A549 (cell line): ENCODE data around the gene PARVB.

ENCODE experiments used
- CTCF ChIP-seq: fragments of >200 bp; sonication (Bioruptor Twin); formaldehyde crosslinking; IDR thresholded peaks from 3 replicates; pipeline ENCODE4 v1.5.1; 2016
- JUNB ChIP-seq: fragments of >200 bp; sonication (Bioruptor Twin); formaldehyde crosslinking; IDR thresholded peaks from 2 replicates; pipeline ENCODE4 v1.6.1; 2016
- POLR2A ChIP-seq: IDR thresholded peaks from 2 replicates; pipeline ENCODE4 v1.6.1; 2012; ENCODE audit warnings: mild to moderate bottlenecking, low read length

GRCh38 chr22:44155115-44155514 lies 131.0 kb downstream of the PARVB start:
- TF ChIP-seq JUNB (no peak), CTCF (no peak), POLR2A (no peak)
